Astrocyte of the cerebellum (primary cell): Measurements from ENCODE around the gene STK32C.
"Not testable (repeated sequence)": the region's sequence is repeated elsewhere in the genome, so short reads cannot be mapped to it uniquely, and the experiment has no call there.

Experiments
- DNase-seq: peaks from one replicate; pipeline ENCODE4 v3.0.0-alpha.2; 2011; ENCODE audit warnings: low read depth
- H3K4me3 ChIP-seq: 2 replicates; pipeline ENCODE4 v1.5.1; 2011; ENCODE audit warnings: mild to moderate bottlenecking, low read depth, low read length, moderate library complexity
- in situ Hi-C: cut with HindIII; loops from 2 replicates; pipeline ENCODE4 v1.10.0; 2017; ENCODE audit warnings: low sequenced_read_pairs
- TF ChIP-seq, protein P1 (sequence below): IDR thresholded peaks from 2 replicates; pipeline ENCODE4 v1.5.1; 2012; ENCODE audit warnings: low read length, low read depth, moderate library complexity, mild to moderate bottlenecking; ENCODE audit errors: missing control alignments

Gene STK32C

DNA sequence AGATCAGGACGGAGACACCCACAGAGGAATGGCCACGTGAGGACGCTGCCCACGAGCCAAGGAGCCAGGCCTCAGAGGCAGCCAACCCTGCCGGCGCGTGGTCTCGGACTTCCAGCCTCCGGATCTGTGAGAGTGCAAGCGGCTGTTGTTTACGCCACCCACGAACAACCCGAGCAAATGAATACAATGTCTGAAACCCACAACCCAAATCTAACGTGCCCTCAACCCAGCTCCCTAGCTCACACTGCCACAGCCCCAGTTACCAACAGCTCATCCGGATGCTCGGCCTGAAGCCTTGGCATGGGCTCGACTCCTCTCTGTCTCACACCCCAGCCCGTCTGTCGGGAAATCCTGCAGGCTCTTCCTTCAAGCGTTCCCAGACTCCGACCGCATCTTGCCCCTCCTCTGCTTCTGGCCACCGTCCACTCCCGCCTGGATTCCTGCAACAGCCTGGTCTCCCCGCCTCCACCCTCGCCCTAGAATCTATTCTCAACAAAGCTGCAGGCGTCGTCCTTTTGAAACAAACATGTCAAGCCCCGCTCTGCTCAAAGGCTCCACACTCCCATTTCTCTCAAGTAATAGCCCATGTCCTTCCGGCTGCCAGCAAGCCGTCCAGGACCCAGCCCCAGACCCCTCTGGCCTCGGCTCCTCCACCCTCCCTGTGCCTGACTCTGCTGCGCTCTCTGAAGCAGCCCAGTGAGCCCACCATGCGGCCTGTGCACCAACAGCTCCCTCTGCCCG is 35.3 kb downstream of the STK32C start:
- in situ Hi-C loops = no loop called here
- TF ChIP-seq, protein P1, sequence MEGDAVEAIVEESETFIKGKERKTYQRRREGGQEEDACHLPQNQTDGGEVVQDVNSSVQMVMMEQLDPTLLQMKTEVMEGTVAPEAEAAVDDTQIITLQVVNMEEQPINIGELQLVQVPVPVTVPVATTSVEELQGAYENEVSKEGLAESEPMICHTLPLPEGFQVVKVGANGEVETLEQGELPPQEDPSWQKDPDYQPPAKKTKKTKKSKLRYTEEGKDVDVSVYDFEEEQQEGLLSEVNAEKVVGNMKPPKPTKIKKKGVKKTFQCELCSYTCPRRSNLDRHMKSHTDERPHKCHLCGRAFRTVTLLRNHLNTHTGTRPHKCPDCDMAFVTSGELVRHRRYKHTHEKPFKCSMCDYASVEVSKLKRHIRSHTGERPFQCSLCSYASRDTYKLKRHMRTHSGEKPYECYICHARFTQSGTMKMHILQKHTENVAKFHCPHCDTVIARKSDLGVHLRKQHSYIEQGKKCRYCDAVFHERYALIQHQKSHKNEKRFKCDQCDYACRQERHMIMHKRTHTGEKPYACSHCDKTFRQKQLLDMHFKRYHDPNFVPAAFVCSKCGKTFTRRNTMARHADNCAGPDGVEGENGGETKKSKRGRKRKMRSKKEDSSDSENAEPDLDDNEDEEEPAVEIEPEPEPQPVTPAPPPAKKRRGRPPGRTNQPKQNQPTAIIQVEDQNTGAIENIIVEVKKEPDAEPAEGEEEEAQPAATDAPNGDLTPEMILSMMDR = no peak

DNA sequence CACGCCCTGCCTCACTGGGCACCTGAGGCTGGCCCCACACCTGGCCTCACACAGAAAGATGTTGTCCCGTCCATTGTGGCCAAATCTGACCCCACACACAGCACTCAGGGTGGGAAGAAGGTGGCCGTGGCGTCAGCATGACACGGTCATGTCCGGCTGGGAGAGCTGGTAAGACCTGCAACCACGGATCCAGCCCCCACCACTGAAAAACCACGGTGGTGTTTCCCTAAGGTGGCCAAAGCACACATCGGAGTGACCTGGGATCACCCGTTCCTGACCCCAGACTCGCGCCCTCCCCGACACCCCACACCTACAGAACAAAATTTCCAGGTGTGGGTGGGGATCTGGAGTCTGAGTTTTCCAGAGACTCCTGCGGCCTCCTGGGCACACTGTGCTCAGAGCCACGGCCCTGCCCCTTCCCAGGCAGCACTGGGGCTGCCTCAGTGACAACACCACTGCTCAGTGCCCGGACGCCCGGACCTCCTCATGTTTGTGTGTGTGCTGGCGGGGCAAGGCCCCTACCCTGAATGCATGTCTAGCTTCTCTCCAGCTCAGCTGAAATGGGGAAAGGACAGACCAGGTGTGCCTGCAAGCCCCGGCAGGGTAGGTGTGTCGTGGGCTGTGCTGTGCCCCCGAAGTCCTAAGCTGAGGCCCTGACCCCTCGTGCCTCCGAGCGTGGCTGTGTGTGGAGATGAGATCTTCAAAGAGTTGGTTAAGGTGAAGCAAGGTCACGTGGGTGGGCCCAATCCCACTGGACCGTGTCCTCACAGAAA is 36.1 kb downstream of the STK32C start:
- TF ChIP-seq, protein P1 = no peak
- in situ Hi-C loops = no loop called here

More for the DNA sequence above, 35.3 kb downstream of the STK32C start:
- peak; percentile 19 for DNase-seq
- H3K4me3 ChIP-seq = no peak overlapping the region

DNA sequence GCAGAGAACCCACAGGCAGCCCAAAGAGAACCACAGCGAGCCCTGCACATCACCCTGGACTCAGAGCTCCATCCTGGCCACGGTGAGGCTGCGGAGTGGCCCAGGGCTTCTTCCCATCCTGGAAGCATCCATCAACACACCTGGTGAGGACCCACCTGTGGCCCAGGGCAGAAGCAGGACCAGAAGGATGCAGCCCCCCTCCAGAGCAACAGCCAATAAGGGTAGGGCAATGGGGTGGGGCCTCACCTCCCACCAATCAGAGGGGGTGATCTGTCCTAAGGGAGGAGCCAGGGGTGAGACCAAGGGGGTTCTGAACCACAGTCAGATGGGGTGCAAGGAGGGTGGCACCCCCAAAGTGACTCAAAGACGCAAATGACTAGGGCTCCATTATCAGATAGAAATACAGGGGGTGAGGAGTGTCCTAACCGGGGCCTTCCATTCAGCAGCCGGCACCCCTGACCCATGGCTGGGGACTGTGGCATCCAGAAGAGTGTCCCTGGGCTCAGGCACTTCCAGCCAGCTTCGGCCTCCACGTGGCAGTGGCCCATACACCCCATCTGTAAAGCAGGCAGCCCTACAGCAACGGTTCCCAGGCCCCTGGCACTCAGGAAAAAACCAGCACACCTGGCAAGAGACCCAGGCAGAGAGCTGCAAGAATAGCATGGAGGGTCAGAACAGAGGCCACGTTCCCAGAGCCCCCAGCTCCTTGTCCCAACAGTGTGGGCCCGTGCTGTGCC is 36.9 kb downstream of the STK32C start:
- no peak for DNase-seq
- no peak overlapping the region for H3K4me3 ChIP-seq
- in situ Hi-C loops = no loop called here
- TF ChIP-seq, protein P1 = no peak

More for the DNA sequence above, 36.1 kb downstream of the STK32C start:
- no peak for DNase-seq
- H3K4me3 ChIP-seq = no peak overlapping the region

DNA sequence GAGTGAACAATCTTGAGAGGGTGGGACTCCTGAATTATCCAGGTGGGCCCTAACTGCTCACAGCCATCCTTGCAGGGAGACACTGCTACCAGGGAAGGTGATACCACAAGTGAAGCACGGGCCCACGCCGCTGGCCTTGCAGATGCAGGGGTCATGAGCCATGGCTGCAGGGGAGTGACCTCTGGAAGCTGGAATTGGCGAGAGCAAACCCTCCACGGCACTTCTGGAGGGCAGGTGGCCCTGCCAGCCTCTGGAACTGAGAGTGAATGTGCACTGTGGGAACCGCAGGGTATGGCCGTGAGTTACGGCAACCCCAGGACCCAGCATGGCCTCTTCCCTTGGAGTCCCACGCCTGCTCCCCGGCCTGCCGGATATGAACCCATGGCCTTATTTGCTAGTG is 37.5 kb downstream of the STK32C start:
- TF ChIP-seq, protein P1 = no peak
- in situ Hi-C loops = no loop called here
- no peak for DNase-seq
- no peak overlapping the region for H3K4me3 ChIP-seq

DNA sequence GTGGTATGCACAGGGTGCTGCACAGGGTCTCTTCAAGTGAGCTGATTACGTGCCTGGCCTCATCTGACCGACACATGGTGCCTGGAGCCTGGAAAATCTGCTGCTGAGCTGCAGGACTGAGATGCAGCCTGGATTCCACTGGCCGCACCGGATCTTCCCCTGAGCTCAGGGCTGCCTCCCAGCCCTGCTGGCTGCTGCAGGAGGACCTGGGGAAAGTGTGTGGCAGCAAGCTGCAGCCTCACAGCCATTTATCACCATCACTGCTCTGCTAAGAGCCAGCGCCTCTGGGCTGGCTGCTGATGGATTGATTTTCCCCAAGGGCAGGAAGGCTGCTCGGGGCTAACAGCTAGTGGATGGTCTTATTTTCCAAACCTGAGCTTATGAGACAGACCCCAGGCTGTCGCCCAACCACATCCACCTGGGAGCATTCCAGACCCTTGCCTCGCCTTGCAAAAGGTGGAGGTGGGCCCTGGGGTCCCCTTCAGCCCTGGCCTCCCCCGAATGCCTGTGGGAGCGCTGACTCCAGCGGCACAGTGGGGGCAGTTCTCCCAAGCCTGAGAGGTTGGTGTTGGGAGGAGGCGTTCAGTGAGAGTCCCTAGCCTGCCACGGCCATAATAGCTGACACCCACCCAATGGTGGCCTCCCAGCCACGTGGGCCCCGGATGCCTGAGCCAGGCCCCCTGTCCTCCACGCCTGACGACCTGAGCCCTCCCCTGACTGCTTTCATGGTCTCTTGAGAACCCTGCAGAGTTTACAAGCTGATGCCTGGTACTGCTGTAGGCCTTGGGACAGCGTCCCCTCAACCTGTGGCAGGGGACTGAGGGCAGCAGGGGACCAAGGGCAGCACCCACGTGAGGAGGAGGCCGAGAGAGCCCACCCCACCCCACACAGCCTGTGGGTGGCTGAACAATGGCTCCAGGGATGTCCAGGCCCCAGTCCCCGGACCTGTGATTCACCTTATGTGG is 38.2 kb downstream of the STK32C start:
- no peak overlapping the region for H3K4me3 ChIP-seq
- DNase-seq = no peak
- in situ Hi-C loops = no loop called here
- TF ChIP-seq, protein P1 = no peak

DNA sequence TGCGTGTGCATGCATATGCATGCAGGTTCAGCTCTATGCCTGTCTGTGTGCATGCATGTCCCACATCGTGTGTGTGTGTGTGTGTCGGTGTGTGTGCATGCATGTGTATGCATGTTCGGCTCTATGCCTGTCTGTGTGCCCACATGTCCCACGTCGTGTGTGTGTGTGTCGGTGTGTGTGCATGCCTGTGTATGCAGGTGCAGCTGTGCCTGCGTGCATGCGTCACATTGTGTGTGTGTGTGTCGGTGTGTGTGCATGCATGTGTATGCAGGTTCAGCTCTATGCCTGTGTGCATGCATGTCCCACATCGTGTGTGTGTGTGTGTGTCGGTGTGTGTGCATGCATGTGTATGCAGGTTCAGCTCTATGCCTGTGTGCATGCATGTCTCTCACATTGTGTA is 39.8 kb downstream of the STK32C start:
- H3K4me3 ChIP-seq, DNase-seq, in situ Hi-C loops: not testable (repeated sequence)
